Left lung (tissue), 10 donors: ENCODE results near the gene KCNB1. TPM values are rescaled to one million over a fixed set of nuclear protein-coding genes. Genes with fewer than 3 reads are reported as not detected.

Source experiments
- ATAC-seq: fragments of 200-7000 bp; cut with Tn5 transposase; one replicate; pipeline ENCODE4 v1.9.1; 2020; ENCODE audit warnings: moderate library complexity
- DNase-seq, 4 donors: peaks; one replicate each; pipeline ENCODE4 v3.0.0-alpha.2; 2013 to 2020
- H3K27ac ChIP-seq, 2 donors: fragments of 200-600 bp; sonication (generic) in 1 of 2; one replicate each; pipeline versions ENCODE4 v1.5.0 to v1.8.0; 2020 to 2021
- H3K27me3 ChIP-seq, 2 donors: fragments of 200-600 bp; sonication (generic) in 1 of 2; one replicate each; pipeline versions ENCODE4 v1.5.0 to v1.8.0; 2020 to 2021
- H3K36me3 ChIP-seq, 2 donors: fragments of 200-600 bp; sonication (generic) in 1 of 2; one replicate each; pipeline versions ENCODE4 v1.5.0 to v1.8.0; 2020 to 2021
- H3K4me1 ChIP-seq, 2 donors: fragments of 200-600 bp; one replicate each; pipeline ENCODE4 v1.8.0; 2021
- H3K4me3 ChIP-seq, 2 donors: fragments of 200-600 bp; sonication (generic) in 1 of 2; one replicate each; pipeline versions ENCODE4 v1.5.0 to v1.8.0; 2020 to 2021; ENCODE audit warnings: mild to moderate bottlenecking in 1 of 2
- H3K9me3 ChIP-seq, 2 donors: fragments of 200-600 bp; sonication (generic) in 1 of 2; one replicate each; pipeline versions ENCODE4 v1.5.0 to v1.8.0; 2020 to 2021
- intact Hi-C, 2 donors: fragments of 100-400 bp; cut with DNase I; formaldehyde crosslinking; loops; one replicate each; pipeline versions ENCODE4 v1.11.2 to v1.14.2; 2022
- polyA plus RNA-seq, 6 donors: library from polyadenylated mRNA; unstranded; fragments of 120-200 nt; gene quantifications; one replicate each; pipeline ENCODE4 v1.2.1, GENCODE V29; 2013; ENCODE audit not compliant: insufficient read length in 6 of 6
- total RNA-seq, 2 donors: library from RNA; stranded (reverse); fragmentation: NEBNext Ultra II Directional; extraction: Animal tissue kit (Norgen Biotek cat#: 25700); gene quantifications; one replicate each; pipeline ENCODE4 v1.2.1, GENCODE V29; 2021
- TF ChIP-seq, protein P1 (sequence below), 2 donors: fragments of 200-600 bp; sonication (generic) in 1 of 2; IDR thresholded peaks; one replicate each; pipeline versions ENCODE4 v1.5.0 to v1.8.0; 2021; ENCODE audit warnings: antibody characterized with exemption in 2 of 2
- donor health status: DM: no; HTN: yes; CAD: no.
- donor health status: DM: no; HTN: no; CAD: no.

Gene KCNB1
- total and polyA plus RNA-seq, 8 donors = 0.26 to 1.2 (median 0.44) TPM

DNA sequence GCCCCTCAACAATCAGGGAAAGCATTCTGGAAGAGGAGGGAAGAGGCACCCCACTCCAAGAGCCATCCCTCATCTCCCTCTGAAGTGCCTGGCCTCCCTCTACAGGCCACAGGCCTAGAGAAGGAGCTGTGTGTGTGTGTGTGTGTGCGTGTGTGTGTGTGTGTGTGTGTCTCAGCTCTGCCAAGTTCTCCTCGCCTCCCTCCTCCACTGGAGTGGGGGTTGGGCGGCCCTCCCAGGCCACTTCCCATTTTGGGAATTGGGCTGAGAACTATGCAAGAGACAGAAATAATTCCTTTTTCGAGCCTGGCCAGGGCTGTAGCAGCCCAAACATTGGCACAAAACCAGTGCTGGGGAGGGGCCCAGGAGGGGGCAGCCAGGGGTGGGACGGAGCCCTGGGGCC lies 35.7 kb downstream of the KCNB1 start:
- ATAC-seq (peak; percentile 85), DNase-seq (peak in 3 of 4 donors; percentile 76 to 86 (median 76))
- TF ChIP-seq, protein P1, sequence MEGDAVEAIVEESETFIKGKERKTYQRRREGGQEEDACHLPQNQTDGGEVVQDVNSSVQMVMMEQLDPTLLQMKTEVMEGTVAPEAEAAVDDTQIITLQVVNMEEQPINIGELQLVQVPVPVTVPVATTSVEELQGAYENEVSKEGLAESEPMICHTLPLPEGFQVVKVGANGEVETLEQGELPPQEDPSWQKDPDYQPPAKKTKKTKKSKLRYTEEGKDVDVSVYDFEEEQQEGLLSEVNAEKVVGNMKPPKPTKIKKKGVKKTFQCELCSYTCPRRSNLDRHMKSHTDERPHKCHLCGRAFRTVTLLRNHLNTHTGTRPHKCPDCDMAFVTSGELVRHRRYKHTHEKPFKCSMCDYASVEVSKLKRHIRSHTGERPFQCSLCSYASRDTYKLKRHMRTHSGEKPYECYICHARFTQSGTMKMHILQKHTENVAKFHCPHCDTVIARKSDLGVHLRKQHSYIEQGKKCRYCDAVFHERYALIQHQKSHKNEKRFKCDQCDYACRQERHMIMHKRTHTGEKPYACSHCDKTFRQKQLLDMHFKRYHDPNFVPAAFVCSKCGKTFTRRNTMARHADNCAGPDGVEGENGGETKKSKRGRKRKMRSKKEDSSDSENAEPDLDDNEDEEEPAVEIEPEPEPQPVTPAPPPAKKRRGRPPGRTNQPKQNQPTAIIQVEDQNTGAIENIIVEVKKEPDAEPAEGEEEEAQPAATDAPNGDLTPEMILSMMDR (IDR thresholded peaks at IDR 0.05) = no peak
- Histone ChIP-seq H3K27ac (no peak overlapping the region), H3K9me3 (no peaks in the 10 kb centered on the region), H3K27me3 (peaks cover 0 to 31% of the 10 kb centered on the region in 2 donors), H3K36me3 (no peaks in the 10 kb centered on the region), H3K4me1 (no peaks in the 10 kb centered on the region), H3K4me3 (no peak overlapping the region)
- intact Hi-C loops = no loop called here

GRCh38 chr20:49446080-49446479 lies 36.4 kb downstream of the KCNB1 start:
- H3K9me3 ChIP-seq = no peaks in the 10 kb centered on the region
- intact Hi-C loops = no loop called here
- no peaks in the 10 kb centered on the region for H3K36me3 ChIP-seq
- H3K27ac ChIP-seq = no peak overlapping the region
- no peaks in the 10 kb centered on the region for H3K4me1 ChIP-seq
- peaks cover 0 to 33% of the 10 kb centered on the region in 2 donors for H3K27me3 ChIP-seq
- DNase-seq (no peak), ATAC-seq (no peak)
- TF ChIP-seq, protein P1 (IDR thresholded peaks at IDR 0.05) = no peak
- H3K4me3 ChIP-seq = no peak overlapping the region

- Histone ChIP-seq H3K27me3 (peaks cover 0 to 42% of the 10 kb centered on the region in 2 donors), H3K9me3 (no peaks in the 10 kb centered on the region), H3K36me3 (no peaks in the 10 kb centered on the region), H3K27ac (no peak overlapping the region), H3K4me3 (no peak overlapping the region), H3K4me1 (no peaks in the 10 kb centered on the region)
- intact Hi-C loops = no loop called here
- TF ChIP-seq, protein P1 (IDR thresholded peaks at IDR 0.05) = no peak
- no peak for DNase-seq
- no peak for ATAC-seq
Measured at GRCh38 chr20:49445176-49445575, 37.3 kb downstream of the KCNB1 start.

- TF ChIP-seq, protein P1 (IDR thresholded peaks at IDR 0.05) = no peak
- intact Hi-C loops = no loop called here
Measured at GRCh38 chr20:49444553-49444990, 37.9 kb downstream of the KCNB1 start.

GRCh38 chr20:49437057-49437456 lies 45.4 kb downstream of the KCNB1 start:
- Histone ChIP-seq H3K4me1 (no peaks in the 10 kb centered on the region), H3K9me3 (no peaks in the 10 kb centered on the region), H3K4me3 (no peak overlapping the region), H3K27me3 (peaks cover 0 to 32% of the 10 kb centered on the region in 2 donors), H3K27ac (no peak overlapping the region), H3K36me3 (no peaks in the 10 kb centered on the region)
- TF ChIP-seq, protein P1 (IDR thresholded peaks at IDR 0.05) = no peak
- DNase-seq (no peak), ATAC-seq (no peak)
- intact Hi-C loops = no loop called here

More at GRCh38 chr20:49444553-49444990, 37.9 kb downstream of the KCNB1 start:
- Histone ChIP-seq H3K9me3 (no peaks in the 10 kb centered on the region), H3K4me1 (no peaks in the 10 kb centered on the region), H3K27ac (no peak overlapping the region), H3K36me3 (no peaks in the 10 kb centered on the region), H3K4me3 (no peak overlapping the region), H3K27me3 (peaks cover 0 to 47% of the 10 kb centered on the region in 2 donors)
- DNase-seq (no peak), ATAC-seq (no peak)
